ENCODE results near the gene SERPINC1. TPM values are rescaled to one million over a fixed set of nuclear protein-coding genes. Genes with fewer than 3 reads are reported as not detected.
"Not testable (repeated sequence)": the region's sequence is repeated elsewhere in the genome, so short reads cannot be mapped to it uniquely, and the experiment has no call there.

Gene SERPINC1
- total RNA-seq: not detected in 2 replicates
- polyA plus RNA-seq (2012): 0.14 TPM

DNA sequence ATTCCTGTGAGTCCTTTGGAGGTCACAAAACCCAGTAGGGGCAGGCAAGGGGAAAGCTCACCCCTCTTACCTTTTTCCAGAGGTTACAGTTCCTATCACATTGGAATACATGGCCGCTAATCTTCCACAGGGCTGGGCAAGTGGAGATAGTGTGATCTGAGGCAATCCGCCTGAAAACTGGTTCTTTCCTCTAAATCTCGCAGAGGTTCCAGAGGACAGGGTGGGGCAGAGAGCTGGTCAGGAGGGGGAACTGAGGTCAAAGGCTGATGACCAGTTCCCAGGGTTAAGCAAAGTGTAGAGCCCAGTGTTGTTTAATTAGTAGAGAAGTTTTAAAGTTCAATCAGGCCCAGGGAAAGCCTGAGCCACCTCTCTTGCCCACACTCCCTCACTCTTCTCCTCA lies at the start of gene SERPINC1:
Gene SERPINC1 (minus strand): TSS at position 179 of the 400 bp plus-strand sequence. CDS start 68 bp downstream, at position 111.
- no peak for DNase-seq (ENCODE audit: low read depth)

- DNase-seq (ENCODE audit: low read depth): not testable (repeated sequence)
Measured at GRCh38 chr1:173965896-173966295, 48.8 kb upstream of the SERPINC1 start.

DNA sequence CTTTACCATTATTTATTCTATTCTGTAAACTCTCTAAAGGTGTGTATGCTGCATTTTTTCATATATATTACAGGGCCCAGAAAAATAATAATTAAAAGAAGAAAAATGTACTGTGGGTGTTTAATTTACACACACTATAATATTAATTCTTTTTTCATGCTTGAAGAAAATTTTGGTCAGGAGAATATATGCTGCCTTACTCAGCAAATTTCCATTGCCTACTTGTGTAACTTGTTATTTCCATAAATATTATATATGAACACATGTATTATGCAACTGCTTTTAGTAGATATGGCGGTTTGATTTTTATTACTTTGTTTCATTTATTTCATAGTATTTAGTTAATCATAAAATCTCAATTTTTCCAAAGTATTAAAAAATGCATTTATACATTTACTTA lies 46.4 kb upstream of the SERPINC1 start:
- DNase-seq (ENCODE audit: low read depth): no peak

- no peak for DNase-seq (ENCODE audit: low read depth)
Measured at GRCh38 chr1:173960625-173961024, 43.5 kb upstream of the SERPINC1 start.

GRCh38 chr1:173954179-173954578 lies 37.1 kb upstream of the SERPINC1 start:
- peak; percentile 5 for DNase-seq (ENCODE audit: low read depth)

DNA sequence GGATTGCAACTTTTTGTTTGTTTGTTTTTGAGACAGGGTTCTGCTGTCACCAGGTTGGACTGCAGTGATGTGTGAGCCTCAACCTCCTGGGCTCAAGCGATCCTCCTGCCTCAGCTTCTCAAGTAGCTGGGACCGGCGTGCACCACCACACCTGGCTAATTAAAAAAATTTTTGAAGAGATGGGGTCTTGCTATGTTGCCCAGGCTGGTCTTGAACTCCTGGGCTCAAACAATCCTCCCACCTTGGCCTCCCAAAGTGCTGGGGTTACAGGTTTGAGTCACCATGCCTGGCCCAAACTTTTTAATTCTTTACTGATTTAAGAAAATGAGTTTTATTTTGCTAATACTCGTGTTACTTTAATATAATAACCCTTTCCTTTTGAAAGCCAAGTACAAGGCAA lies 31.5 kb upstream of the SERPINC1 start:
- DNase-seq (ENCODE audit: low read depth): no peak

- DNase-seq (ENCODE audit: low read depth): no peak
Measured at GRCh38 chr1:173946380-173946921, 29.3 kb upstream of the SERPINC1 start.

GRCh38 chr1:173937062-173937461 lies 19.9 kb upstream of the SERPINC1 start:
- no peak for DNase-seq (ENCODE audit: low read depth)

- no peak for DNase-seq (ENCODE audit: low read depth)
Measured at GRCh38 chr1:173934440-173934839, 17.3 kb upstream of the SERPINC1 start.

GRCh38 chr1:173930541-173930940 lies 13.4 kb upstream of the SERPINC1 start:
- not testable (repeated sequence) for DNase-seq (ENCODE audit: low read depth)

DNA sequence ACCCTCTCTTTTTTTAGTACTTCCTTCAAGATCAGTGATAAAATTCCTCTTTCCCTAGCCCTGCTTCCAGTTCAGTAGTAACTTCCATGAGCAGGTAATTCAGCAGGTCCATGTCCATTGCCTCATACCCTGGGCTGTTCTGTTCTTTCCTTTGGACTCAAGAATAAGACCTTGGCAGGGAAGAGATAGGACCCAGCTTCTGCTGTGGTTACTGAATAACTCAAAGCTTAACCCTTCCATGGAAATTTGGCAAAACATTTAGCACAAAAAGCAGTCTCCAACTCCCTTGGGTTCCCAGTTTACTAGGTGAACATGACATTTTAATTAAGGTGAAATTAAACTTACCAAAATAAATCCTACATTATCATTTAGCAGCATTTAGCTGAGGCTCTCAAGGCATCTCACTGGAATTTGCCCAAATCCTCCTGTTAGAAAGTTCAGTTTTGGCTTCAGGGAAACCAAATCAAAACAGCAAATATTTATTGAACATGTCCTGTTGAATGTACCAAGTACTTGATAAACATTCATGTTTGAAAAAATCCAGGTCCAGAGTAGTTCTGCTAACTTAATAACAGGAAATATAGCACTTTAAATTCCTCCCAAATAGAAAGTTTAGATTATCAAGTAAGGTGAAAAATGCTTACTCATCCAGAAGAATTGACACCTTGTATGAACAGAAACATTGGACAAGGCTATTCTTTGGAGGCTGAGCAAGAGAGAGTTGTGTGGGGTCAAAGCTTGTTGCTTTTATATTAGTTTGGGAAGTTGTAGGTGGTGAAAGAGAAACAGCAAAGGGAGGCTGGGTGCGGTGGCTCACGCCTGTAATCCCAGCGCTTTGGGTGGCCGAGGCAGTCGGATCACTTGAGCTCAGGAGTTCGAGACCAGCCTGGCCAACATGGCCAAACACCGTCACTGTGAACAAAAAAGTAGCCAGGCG lies 8.4 kb upstream of the SERPINC1 start:
- no peak for DNase-seq (ENCODE audit: low read depth)

DNA sequence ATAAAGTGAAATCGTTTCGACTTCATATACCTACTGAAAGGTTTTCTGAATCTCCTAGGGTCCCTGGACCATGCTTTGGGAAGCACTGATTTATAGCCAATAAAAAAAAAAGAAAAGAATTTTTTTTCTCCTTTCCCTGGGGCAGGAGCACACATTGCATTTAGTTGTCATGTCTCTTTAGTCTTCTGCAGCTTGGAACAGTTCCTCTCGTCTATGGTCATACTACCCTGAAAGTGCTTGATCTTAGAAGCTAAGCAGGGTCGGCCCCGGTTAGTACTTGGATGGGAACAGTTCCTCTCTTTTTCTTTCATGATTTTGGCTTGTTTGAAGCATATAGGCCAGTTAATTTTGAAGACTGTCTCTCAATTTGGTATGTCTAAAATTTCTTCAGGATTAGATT lies 3.7 kb upstream of the SERPINC1 start:
- DNase-seq (ENCODE audit: low read depth): no peak

- DNase-seq (ENCODE audit: low read depth): no peak
Measured at GRCh38 chr1:173917635-173918493, 737 bp upstream of the SERPINC1 start.

GRCh38 chr1:173916667-173917066 lies 460 bp downstream of the SERPINC1 start:
- no peak for DNase-seq (ENCODE audit: low read depth)

DNA sequence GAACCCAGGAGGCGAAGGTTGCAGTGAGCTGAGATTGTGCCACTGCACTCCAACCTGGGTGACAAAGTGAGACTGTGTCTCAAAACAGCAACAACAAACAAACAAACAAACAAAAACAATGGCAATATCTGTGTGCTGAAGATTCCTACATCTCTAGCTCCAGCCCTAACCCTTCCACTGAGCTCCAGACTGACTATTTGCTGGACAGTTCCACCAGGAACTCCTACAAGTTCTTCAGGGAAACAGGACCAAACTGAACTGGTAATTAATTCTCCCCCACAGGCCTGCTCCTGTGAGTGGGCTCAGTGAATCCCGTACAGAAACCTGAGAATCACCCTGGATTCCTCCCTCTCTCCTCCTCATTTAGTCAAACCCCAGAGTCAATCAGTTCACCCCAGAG lies 1.5 kb downstream of the SERPINC1 start:
- peak; percentile 2 for DNase-seq (ENCODE audit: low read depth)

- DNase-seq (ENCODE audit: low read depth): peak; percentile 4
Measured at GRCh38 chr1:173914366-173914871, 2.7 kb downstream of the SERPINC1 start.

- DNase-seq (ENCODE audit: low read depth): no peak
Measured at GRCh38 chr1:173913111-173913510, 4.0 kb downstream of the SERPINC1 start.

DNA sequence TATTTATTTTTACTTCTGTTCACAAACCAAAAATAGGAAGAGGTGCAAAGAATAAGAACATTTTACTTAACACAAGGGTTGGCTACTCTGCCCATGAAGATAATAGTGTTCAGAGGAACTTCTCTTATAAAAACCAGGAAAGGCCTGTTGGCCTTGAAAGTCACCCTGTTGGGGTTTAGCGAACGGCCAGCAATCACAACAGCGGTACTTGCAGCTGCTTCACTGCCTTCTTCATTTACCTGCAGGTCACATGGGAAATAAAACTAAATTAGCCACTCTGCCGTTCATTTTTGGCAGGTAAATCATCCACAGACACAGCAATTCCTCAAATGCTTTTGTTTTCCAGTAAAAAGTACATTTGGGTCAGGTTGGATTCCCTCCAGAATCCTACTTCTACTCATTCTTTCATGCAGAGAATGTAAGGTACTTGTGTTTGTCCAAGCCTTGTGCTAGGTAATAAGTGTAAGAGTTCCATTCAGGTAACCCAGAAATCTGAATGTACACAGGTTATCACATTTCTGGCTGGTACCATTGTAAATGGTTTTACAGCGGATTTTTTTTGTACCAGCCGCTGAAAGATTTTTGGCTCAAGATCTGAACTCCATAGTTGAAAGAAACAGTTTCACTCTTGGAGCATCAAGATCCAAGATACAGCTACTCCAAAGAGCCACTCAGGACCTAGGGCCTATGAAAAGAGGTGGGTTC lies 13.1 kb downstream of the SERPINC1 start:
- DNase-seq (ENCODE audit: low read depth): no peak

- DNase-seq (ENCODE audit: low read depth): no peak
Measured at GRCh38 chr1:173900992-173901391, 16.1 kb downstream of the SERPINC1 start.

DNA sequence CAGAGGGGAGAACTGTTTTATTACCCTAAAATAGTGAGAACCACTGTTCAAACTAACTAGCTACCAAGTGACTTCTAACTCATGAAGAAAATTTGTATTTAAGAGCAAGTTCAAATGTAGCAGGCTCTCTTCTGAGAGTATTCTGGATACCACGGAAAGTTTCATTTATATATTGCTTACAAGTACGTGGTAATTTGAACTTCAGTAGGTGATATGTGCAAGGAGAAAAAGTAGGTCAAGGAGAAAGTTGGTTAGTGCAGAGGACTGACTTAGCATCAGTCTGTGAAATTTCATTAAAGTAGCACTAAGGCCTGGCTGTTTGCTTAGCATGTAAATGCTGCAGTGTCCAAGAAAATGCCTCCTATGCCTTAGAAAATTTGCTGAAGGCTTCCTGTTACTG lies 16.7 kb downstream of the SERPINC1 start:
- DNase-seq (ENCODE audit: low read depth): no peak

DNA sequence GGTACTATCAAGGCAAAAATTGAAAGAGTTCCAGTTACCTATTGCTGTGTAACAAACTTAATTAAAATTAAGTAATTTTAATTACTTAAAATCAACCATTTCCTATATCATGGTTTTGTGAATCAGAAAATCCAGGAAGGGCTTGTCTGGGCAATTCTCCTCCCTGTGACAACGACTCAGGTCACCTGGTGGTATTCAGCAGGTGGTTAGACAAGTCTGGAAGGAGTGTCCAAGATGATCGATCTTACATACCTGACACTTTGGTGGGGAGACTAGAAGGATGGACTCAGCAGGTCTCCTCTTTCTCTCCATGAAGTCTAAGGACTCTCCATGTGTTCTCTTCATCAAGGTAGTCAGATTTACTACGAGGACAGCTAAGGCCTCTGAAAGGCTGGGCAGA lies 22.9 kb downstream of the SERPINC1 start:
- DNase-seq (ENCODE audit: low read depth): no peak

Data from myocyte (in vitro differentiated cells).